Measurements from ENCODE around the gene CTPS1.
A peak's percentile ranks its signal among the peaks of the same experiment; 100 is the strongest.

CTPS1 gene, protein sequence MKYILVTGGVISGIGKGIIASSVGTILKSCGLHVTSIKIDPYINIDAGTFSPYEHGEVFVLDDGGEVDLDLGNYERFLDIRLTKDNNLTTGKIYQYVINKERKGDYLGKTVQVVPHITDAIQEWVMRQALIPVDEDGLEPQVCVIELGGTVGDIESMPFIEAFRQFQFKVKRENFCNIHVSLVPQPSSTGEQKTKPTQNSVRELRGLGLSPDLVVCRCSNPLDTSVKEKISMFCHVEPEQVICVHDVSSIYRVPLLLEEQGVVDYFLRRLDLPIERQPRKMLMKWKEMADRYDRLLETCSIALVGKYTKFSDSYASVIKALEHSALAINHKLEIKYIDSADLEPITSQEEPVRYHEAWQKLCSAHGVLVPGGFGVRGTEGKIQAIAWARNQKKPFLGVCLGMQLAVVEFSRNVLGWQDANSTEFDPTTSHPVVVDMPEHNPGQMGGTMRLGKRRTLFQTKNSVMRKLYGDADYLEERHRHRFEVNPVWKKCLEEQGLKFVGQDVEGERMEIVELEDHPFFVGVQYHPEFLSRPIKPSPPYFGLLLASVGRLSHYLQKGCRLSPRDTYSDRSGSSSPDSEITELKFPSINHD

DNA sequence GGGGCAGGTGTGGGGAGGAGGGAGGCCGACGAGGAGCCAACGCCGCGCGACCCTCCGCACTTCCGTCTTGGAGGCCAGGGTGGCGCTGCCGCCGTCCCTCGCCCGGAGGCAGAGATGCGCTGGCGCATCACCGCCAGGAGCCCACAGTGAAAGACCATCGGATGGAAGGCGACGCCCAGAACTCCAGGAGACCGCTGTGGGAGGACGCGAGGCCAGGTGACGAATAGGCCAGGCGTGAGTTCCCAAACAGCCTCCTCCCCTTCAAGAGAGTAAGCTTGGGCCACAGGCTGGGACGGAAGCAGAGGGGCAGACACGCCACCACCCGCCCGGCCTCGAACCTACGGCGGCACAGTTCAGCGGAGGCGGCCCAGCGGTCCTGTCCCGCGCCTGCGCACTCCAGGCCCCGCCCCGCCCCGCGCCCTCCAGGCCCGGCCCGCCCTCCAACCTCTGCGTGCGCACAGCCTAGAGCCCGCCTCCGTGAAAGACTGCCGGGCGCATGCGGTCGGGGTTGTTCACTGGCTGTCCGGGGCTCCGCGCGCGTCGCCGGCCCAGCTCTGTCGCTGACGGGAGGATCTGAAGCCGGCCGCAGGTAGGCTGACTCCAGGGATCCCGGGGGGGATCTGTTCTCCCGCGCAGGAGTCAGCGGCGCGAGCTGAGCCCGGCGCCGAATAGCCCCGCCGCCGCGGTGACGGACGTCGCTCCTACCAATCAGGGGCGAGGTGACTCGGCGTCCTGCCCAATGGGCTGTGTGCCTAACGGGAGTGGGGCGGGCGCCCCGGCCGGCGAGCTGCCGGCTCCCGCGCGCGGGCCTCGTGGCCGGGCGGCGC, at the start of gene CTPS1:
Gene CTPS1, plus strand, starts transcription at position 456 of the 827 bp plus-strand sequence. CDS start 3,595 bp downstream, outside the sequence.
- peak; percentile 95 for DNase-seq

DNA sequence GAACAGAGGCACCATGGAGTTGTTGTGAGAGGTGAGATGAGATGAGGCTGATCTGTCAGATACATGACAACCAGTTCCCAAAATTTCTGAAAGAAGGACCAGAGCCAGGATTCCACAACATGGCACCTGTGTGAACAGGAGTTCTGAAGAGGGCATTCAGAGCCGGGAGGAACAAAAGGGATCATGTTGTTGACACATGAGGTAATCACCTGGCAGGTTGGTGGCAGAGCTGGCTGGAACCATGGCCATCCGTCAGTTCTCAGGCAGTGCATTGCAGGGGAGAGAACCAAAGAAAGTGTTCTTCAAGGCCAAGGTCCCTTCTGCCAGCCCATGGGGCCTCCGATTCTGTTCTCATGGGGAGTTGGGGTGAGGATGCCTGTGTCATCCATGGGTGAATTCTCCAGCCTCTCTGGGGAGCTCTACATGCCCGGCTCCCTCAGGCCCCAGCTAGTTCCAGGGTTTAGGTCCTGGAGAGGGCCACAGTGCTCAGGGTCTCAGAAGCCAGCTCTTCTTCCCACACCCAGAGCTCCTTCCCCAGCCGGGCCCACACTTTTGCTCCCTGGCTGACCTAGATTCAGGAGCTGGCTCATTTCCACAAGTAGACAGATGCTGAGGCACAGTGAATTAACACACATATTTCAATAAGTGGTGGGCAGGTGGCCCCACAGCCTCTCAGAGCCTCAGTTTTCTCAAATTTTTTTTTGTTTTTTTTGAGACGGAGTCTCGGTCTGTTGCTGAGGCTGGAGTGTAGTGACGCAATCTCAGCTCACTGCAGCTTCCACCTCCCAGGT, 49.1 kb upstream of the CTPS1 start:
- no peak for DNase-seq

DNA sequence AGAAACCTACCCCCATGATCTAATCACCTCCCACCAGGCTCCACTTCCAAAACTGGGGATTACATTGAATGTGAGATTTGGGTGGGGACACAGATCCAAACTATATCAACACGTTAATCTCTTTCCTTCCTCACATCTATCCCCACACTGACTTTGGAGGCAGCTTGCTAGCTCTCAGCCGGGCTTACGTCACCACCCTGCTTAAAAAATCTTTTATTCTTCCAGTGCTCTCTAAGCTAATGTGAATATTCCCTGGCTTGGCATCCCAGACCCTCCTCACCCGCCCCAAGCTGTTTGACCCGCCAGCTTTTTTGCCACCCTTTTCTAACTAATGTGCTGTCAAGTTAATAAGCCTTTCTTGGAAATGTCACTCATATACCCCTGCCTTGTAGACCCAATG, 47.9 kb upstream of the CTPS1 start:
- DNase-seq, result no peak

DNA sequence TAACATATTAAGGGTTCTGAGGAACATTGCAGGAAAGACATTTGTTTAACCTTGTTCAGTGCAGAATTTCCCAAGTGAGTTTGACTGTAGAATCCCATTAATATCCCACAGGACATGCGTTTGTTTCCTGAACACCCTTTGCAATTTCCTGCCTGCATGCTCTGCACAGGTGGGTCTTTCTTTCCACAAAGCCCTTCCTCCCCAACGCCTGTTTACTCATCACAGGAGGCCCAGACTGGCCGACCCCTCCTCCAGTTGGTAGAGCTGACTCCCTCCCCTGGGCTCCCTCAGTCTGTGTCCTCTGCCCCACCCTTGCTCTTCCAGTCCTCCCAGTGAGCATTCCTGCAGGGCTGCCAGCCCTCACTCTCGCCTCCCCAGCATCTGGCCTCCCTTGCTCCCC, 47.5 kb upstream of the CTPS1 start:
- no peak for DNase-seq

DNA sequence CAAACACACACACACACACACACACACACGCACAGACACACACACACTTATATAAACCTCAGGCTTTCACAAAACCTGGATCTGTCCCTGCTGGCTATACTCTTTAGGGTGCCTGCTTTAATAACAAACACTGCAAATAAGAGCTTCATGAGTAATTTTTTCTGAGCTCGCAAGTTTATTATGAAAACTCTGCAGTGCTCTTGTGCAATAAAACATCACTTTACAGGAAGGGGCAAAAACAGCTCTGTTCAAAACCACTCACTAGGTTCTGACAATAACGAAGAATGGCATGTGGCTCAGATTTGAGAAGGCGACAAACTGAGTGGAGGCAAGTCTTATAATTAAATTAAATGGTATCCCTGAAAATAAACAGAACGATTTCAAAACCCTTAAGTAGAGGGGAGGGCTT, 42.6 kb upstream of the CTPS1 start:
- DNase-seq, result no peak

DNA sequence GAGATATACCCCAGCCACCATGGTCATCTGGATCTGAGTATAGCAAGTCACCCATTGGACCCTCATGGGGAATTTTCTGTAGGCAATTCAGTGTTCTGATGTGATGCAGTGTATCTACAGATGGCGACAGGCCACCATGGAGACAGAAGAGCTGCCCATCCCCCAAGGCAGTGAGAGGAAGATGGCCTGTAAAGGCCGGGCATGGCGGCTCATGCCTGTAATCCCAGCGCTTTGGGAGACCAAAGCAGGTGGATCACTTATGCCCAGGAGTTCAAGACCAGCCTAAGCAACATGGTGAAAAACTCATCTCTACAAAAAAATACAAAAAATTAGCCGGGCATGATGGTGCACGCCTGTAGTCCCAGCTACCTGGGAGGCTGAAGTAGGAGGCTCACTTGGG, 41.1 kb upstream of the CTPS1 start:
- no peak for DNase-seq

DNA sequence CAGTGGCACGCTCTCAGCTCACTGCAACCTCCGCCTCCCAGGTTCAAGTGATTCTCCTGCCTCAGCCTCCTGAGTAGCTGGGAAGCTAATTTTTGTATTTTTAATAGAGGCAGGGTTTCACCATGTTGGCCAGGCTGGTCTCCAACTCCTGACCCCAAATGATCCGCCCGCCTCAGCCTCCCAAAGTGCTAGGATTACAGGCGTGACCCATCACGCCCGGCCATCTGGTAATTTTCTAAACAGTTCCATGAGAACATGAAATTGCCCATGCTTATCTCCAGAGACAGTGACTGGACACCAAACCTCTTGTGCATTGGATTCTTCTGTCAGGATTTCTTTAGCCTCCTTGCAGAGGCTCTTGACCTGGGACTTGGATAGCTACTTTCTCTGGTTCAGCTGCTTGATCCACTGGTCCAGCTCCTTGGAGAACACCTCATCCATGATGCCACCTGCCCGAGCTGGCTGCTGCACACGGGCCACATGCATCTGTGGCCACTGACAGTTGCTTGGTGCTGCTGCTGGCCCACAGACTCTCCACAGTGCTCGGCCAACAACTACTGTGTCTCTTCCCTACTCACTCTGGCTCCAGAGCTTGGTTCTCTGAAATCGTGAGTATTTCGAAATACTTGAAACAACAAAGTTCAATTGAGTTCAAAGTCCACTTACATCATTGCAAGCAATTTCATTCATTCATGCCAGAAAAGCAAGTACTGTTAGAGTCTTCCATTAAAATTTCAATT, 40.0 kb upstream of the CTPS1 start:
- DNase-seq, result no peak

DNA sequence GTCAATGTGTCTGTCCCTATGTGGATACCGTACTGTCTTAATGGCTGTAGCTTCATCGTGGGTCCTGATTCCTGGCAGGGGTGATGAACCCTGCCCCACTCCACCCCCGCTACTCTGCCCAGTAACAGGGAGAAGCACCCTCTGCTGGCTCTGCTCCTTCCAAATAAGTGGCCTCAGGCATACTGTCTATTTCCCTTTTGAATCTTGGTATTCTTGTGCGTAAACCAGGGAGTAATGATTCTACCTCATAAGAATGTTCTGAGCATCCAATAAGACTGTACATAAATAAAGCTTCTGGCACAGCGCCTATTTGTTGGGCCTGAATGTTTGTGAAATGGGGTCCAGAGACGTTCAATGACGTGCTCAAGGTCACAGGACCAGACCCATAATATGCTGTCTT, 35.2 kb upstream of the CTPS1 start:
- DNase-seq, result no peak

DNA sequence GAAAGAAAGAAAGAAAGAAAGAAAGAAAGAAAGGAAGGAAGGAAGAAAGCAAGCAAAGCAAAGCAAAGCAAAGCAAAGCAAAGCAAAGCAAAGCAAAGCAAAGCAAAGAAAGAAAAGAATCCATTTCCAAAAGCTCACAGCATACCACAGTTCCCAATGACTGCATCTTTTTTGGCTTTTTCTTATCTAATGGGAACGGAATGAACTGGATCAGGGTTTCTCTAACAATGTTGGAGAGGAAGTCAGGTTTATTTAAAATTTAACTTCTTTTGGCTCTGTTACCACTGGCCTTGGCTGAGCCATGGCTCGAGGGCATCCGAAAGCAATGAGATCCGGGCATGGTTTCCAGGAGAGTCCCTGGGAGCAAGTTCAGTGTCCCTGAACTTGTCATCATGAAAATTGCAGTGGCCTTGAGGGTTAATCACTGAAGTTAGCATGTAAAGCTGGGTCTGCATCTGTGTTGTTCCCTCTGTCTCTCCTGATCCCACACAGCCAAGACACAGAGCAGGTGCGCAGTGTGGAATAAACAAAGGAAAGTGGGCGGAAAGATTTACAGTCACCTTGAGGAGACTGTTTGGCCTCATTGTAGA, 34.6 kb upstream of the CTPS1 start:
- DNase-seq, result no peak

DNA sequence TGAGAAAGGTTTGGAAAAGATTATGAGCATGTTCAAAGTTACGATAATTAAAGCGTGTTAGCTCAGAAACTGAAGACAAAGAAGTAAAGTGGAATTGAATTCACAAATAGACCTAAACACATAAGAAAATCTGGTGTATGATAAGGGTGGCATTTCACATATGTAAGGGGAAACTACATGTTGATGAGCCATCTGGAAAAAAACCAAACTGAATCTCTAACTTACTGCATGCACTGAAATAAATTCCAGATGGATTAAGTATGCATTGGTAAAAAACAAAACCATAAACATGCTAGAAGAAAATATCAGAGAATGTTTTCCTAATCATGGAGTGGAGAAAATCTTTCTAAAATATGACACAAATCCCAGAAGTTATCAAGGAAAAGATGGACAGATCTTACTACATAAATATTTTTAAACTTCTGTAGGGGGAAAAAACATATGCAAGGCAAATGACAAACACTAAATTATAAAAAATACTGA, 34.0 kb upstream of the CTPS1 start:
- no peak for DNase-seq

DNA sequence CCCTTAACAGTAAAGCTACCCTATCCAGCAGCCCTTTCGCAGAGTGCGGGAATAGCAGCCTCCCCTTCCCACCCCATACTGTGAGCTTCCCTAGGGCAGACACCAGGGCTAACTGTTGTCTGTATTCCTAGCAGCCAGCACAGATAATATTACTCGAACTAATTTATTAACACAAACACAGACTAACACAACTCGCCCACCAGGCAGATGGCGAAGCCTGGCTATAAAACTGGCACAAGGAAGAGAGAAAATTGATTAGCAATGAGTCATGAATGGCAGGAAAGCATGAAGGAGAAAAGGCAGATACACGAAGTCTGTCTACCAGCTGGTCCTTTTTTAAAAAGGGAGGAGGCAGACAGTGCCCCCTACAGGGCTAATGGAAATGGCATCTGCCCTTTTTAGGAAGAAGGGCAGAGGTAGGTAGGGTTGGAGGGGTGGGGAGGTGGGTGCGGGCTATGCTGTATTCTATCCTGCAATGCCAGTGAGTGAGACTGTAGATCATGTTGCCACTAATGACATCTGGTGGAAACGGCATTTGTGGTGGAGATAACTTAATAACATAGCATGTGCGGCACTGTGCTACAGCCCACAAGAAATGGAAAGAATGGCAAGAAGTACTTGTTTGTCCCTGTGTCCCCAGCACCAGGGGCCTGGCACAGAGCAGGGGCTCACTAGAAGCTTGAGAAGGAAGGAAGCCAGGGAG, 30.6 kb upstream of the CTPS1 start:
- DNase-seq, result peak; percentile 43

DNA sequence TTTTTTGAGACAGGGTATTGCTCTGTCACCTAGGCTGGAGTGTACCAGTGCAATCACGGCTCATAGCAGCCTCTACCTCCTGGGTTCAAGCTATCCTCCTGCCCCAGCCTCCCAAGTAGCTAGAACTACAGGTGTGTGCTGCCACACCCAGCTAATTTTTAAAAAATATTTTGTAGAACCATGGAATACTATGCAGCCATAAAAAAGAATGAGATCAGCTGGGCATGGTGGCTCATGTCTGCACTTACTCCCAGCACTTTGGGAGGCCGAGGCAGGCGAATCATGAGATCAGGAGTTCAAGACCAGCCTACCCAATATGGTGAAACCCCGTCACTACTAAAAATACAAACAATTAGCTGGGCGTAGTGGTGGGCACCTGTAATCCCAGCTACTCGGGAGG, 29.9 kb upstream of the CTPS1 start:
- DNase-seq, result no peak

DNA sequence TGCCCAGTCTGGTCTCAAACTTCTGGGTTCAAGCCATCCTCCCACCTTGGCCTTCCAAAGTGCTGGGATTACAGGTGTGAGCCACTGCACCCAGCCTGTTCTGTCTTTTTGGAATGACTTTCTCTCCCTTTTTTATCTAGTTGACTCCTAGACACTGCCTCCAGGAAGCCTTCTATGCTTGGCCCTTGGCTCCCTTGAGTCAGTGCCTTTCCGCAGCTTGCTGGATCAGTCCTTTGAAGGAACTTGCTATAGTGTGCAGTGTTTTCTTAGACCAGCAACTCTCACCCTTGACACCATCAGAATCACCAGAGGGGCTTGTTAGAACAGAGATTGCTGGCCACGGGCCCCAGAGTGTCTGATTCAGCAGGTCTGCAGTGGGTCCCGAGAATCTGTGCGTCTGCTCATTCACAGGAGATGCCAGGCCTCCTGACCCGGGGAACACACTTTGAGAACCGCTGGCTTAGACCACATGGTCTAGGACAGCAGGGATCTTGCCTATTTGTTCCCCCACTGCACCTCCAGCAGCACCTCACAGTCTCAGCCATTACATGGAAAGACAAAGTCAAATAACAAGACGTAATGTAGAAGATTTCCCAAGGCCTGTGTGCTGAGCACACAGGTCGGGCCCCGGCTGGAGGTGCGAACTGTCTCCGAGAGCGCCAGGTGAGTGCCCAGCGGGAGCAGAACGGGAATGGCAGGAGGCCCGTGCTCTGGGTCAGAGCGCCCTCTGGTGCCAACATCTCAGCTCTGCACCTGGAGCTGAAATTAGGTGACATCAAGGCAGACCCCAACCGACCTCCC, 27.4 kb upstream of the CTPS1 start:
- DNase-seq, result peak; percentile 50

DNA sequence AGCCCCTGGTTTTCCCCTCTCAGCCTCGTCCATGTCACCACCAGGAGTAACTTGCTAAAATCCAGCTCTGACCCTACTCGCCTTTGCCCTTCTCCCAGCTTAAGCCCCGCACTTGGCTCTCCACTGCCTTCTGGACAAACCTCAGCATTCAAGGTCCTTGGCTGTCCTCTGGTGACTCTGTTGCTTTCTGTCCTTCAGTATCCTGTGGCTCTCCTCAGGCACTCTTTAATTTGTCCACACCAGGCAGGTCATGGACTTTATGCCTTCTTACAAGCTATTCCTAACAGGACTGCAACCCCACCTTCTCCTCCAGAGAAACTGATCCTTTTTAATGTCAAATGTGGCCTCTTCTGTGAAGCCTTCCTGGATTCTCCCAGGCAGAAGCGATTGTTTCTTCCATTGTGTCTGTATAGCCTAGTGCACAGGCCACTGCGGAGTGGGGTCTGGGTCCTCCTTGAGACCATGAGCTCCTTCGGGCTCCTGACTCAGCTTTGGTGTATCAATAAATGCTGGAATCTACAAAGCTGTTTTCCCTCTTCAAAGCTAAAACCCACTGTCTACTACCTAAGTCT, 26.7 kb upstream of the CTPS1 start:
- DNase-seq, result no peak

DNA sequence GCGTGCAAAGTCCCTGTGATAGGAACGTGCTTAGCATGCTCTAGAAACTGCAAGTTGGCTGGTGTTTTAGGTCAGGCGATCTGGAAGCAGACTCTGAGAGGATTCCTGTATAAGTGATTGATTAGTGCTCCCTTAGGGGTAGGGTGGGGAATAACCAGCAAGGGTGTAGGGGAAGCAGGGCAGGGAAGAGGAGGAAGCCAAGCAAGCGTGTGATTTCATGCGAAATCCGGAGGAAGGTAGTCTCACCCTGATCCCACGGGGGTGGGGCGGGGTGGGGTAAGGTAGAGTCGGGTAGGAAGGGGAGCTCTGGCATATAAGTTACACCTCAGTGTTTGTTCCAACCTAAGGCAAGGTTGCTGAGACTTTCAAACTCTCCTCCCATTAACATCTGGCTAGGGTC, 24.9 kb upstream of the CTPS1 start:
- no peak for DNase-seq

DNA sequence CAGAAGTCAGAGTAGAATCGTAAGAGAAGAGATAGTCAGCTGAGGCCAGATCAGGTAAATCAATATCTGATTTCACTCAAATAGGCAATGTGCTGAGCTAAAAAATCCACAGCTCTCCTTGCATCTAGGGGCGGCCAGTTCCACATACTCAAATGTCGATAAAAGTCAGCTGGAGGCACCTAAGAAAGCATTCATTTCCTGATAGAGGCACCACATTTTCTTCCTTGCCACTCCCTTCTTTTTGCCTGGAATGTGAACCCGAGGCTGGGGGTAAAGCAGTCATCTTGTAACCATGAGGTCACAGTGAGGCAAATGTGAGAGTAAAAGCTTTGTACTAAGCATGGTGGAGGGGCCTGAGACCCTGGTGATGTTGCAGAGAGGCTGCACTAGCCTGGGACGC, 24.2 kb upstream of the CTPS1 start:
- no peak for DNase-seq

DNA sequence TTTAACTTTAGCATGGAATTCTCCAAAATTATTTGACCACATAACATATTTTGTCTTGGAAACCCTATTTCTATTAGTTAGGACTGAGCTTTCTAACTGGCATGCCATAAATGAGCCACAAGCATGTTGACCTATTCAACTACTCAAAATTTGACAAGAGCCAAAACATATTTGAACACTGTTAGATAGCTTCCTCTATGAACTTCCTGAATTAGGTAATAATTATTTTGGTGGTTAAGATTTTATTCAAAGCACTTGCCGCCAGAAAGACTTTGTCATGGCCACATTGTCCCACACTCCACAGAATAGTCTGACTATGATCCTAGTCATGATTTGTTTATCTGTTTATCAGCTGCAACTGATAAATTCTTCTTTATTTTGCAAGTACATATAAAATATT, 23.1 kb upstream of the CTPS1 start:
- no peak for DNase-seq

DNA sequence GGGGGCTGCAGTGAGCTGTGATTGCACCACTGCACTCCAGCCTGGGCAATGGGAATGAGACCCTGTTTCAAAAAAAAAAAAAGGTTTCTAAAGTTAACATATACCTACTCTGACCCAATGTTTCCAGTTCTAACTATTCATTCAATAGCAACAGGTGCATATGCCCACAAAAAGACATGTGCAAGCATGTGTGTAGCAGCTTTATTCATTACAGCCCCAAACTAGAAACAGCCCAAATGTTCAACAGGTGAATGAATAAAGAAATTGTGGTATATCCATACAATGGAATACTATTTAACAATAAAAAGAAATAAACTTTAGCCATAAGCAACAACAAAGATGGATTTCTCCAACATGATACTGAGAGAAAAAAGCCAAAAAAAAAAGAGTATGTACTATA, 21.3 kb upstream of the CTPS1 start:
- DNase-seq, result no peak

DNA sequence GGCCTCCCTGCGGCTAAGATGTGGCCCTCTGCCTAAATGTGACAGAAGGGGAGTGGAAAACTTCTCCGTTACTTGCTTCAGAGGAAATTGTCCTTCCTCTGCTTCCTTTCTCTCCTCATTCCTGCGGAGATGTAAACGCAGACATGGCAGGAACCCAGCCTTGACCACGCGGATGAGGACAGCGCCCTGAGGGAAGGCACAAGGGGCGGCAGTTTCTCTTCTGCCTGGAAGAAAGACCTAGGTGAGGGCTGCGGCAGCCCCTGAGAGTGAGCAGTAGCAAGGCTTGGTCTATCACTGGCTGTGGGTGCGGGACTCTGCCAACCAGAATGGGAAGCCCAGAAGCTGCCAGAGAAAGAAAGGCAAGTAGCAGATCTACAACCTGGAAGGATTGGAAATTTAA, 14.0 kb upstream of the CTPS1 start:
- DNase-seq, result no peak

DNA sequence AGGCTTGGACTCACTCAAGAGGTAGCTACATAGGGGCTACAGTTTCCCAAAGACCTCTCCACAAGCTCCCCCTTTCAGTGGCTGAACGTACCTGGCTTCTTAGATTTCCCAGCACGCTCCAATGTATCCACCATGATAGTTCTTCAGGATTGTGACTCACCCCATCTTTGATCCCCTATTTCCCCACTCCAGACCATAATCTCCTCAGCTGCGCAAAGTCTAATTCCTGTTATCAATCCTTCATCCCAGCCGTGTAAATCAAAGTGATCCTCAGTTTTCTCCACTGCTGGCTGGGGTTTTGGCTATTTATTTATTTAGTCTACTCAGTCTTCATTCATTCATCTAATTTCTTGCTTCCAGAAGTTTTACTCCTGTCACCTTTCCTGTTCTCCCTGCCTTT, 13.1 kb upstream of the CTPS1 start:
- no peak for DNase-seq
